Parathyroid adenoma (tissue), 2 donors: ENCODE data around the gene ADGRD2.

Experiments used
- H2AFZ ChIP-seq: fragments of 300-600 bp; sonication (generic); one replicate; pipeline ENCODE4 v1.7.0; 2017; ENCODE audit warnings: antibody characterized with exemption, mild to moderate bottlenecking
- H3K27ac ChIP-seq: fragments of 300-600 bp; sonication (generic); one replicate; pipeline ENCODE4 v1.7.0; 2017
- H3K27me3 ChIP-seq: fragments of 300-600 bp; sonication (generic); one replicate; pipeline ENCODE4 v1.7.0; 2017; ENCODE audit warnings: low read length; ENCODE audit not compliant: control insufficient read depth, insufficient read depth
- H3K36me3 ChIP-seq: fragments of 300-600 bp; sonication (generic); one replicate; pipeline ENCODE4 v1.7.0; 2017; ENCODE audit warnings: low read length; ENCODE audit not compliant: control insufficient read depth, insufficient read depth
- H3K4me1 ChIP-seq: fragments of 300-600 bp; sonication (generic); one replicate; pipeline ENCODE4 v1.7.0; 2017; ENCODE audit warnings: control low read depth
- H3K4me2 ChIP-seq: fragments of 300-600 bp; sonication (generic); one replicate; pipeline ENCODE4 v1.7.0; 2017; ENCODE audit warnings: low read length
- H3K4me3 ChIP-seq: fragments of 300-600 bp; sonication (generic); one replicate; pipeline ENCODE4 v1.7.0; 2017; ENCODE audit warnings: low read depth, low read length
- H3K79me2 ChIP-seq: fragments of 300-600 bp; sonication (generic); one replicate; pipeline ENCODE4 v1.7.0; 2017; ENCODE audit warnings: control low read depth
- H3K9ac ChIP-seq: fragments of 300-600 bp; sonication (generic); one replicate; pipeline ENCODE4 v1.7.0; 2017; ENCODE audit warnings: mild to moderate bottlenecking
- H3K9me3 ChIP-seq: fragments of 300-600 bp; sonication (generic); one replicate; pipeline ENCODE4 v1.7.0; 2017; ENCODE audit warnings: low read length; ENCODE audit not compliant: control insufficient read depth
- TF ChIP-seq, protein P1 (sequence below): fragments of 300-600 bp; sonication (generic); IDR thresholded peaks from one replicate; pipeline ENCODE4 v1.7.0; 2017; ENCODE audit warnings: antibody characterized with exemption, mild to moderate bottlenecking
- donor health status: primary hyperparathyroidism.

The ADGRD2 gene

DNA sequence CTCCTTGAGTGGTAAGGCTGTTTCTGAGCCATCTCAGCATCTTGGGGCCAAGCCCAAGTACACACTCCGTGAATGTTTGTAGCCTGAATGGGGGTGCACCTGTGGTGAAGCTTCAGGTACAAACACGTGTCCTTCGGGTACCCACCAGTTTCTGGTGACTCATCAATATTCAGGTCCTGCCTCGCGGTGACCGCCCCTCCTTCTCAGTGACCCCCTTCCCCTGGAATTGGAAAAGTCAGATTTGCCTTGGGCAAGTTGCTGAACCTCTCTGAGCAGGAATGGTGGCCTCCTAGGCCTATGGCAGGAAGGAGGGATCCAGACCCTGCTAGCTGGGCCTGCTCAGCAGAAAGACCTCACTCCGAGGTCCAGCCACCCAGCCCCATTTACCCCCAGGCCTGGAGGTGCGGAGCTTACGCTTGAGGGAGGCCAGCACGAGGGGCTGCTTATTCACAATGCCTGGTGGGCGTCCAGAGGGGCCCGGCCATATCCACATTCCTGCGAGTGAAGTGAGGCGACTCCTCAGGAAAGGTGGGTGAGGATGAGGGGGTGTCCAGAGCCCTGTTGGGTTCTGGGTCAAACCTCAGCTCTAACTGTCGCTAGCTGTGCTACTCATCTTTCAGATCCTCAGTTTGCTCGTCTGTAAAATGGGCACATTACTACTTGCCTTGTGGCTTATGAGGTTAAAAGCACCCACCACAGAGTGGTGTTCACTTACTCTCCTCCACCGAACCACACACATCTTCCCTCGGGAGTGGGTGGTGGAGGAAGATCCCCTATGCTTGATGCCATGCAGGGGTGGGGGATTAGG, 7.0 kb downstream of the ADGRD2 start:
- Histone ChIP-seq H3K9me3 (no peaks in the 10 kb centered on the region), H3K4me3 (no peak overlapping the region), H3K27ac (no peak overlapping the region), H2AFZ (no peak overlapping the region), H3K4me2 (no peak overlapping the region), H3K27me3 (no peaks in the 10 kb centered on the region), H3K36me3 (no peaks in the 10 kb centered on the region), H3K9ac (no peak overlapping the region), H3K4me1 (no peaks in the 10 kb centered on the region), H3K79me2 (no peaks in the 10 kb centered on the region)
- TF ChIP-seq, protein P1, sequence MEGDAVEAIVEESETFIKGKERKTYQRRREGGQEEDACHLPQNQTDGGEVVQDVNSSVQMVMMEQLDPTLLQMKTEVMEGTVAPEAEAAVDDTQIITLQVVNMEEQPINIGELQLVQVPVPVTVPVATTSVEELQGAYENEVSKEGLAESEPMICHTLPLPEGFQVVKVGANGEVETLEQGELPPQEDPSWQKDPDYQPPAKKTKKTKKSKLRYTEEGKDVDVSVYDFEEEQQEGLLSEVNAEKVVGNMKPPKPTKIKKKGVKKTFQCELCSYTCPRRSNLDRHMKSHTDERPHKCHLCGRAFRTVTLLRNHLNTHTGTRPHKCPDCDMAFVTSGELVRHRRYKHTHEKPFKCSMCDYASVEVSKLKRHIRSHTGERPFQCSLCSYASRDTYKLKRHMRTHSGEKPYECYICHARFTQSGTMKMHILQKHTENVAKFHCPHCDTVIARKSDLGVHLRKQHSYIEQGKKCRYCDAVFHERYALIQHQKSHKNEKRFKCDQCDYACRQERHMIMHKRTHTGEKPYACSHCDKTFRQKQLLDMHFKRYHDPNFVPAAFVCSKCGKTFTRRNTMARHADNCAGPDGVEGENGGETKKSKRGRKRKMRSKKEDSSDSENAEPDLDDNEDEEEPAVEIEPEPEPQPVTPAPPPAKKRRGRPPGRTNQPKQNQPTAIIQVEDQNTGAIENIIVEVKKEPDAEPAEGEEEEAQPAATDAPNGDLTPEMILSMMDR, result no peak

DNA sequence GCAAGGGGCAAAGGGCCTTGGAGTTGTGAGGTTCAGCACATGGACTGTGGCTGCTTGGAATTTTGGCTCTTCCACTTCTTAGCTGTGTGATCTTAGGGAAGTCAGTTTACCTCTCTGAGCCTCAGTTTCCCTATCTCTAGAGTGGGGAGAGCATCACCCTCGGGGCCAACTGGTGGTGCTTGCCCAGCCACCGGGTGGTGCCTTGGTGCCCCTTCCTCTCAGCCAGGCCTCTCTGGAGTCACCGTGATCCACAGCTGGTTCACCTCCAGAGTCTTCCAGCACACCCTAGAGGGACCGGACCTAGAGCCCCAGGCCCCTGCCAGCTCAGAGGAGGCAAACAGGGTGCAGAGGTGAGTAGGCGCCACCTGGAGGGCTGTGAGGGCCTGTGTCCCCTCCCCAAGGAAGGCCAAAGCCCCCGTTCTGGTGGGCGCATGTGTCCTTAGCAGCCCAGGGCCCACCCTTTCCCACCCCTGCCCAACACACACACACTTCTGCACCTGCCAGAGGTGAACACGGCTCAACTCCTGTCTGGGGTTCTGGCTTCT, 7.7 kb downstream of the ADGRD2 start:
- H3K79me2 ChIP-seq, result no peaks in the 10 kb centered on the region
- H3K27ac ChIP-seq, result no peak overlapping the region
- no peak overlapping the region for H3K4me2 ChIP-seq
- no peaks in the 10 kb centered on the region for H3K4me1 ChIP-seq
- no peak overlapping the region for H3K9ac ChIP-seq
- no peaks in the 10 kb centered on the region for H3K9me3 ChIP-seq
- H2AFZ ChIP-seq, result no peak overlapping the region
- H3K4me3 ChIP-seq, result no peak overlapping the region
- TF ChIP-seq, protein P1, result no peak
- H3K36me3 ChIP-seq, result no peaks in the 10 kb centered on the region
- no peaks in the 10 kb centered on the region for H3K27me3 ChIP-seq

DNA sequence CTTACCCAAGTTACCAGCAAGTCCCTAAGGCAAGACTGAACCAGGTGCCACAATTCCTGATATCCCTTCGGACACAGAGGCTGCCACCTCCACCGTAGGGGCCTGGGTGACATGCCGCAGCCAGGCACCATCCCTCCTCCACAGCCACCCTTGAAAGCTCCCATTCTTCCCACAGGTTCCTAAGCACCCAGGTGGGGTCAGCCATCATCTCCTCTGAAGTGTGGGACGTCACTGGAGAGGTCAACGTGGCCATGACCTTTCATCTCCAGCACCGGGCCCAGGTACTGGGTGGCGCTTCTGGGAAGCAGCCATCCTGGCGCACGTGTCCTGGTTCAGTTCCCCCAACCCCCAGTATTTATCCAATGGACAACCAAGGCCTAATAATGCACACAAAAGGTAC, 8.2 kb downstream of the ADGRD2 start:
- H3K4me1 ChIP-seq, result no peaks in the 10 kb centered on the region
- H3K9me3 ChIP-seq, result no peaks in the 10 kb centered on the region
- H3K79me2 ChIP-seq, result no peaks in the 10 kb centered on the region
- H3K4me3 ChIP-seq, result no peak overlapping the region
- no peak overlapping the region for H3K27ac ChIP-seq
- TF ChIP-seq, protein P1, result no peak
- H3K36me3 ChIP-seq, result no peaks in the 10 kb centered on the region
- no peak overlapping the region for H3K9ac ChIP-seq
- no peak overlapping the region for H2AFZ ChIP-seq
- H3K27me3 ChIP-seq, result no peaks in the 10 kb centered on the region
- H3K4me2 ChIP-seq, result no peak overlapping the region

DNA sequence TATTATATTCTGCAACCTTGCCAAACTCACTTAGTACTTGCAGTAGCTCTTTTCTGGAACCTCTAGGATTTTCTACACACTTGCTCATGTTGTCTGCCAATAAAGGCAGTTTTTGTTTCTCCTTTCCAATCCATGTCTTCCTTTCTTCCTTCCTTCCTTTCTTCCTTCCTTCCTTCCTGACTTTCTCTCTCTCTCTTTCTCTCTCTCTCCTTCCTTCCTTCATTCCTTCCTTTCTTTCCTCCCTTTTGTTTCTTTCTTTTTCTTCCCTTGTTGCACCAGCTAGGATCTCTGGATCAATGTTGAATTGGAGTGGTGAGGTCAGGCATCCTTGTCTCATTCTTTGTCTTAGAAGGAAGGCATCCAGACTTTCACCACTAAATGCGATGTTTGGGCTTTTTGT, 12.5 kb downstream of the ADGRD2 start:
- no peaks in the 10 kb centered on the region for H3K79me2 ChIP-seq
- H2AFZ ChIP-seq, result no peak overlapping the region
- no peaks in the 10 kb centered on the region for H3K36me3 ChIP-seq
- no peak overlapping the region for H3K27ac ChIP-seq
- no peaks in the 10 kb centered on the region for H3K9me3 ChIP-seq
- H3K27me3 ChIP-seq, result no peaks in the 10 kb centered on the region
- H3K9ac ChIP-seq, result no peak overlapping the region
- no peaks in the 10 kb centered on the region for H3K4me1 ChIP-seq
- TF ChIP-seq, protein P1, result no peak
- H3K4me3 ChIP-seq, result no peak overlapping the region
- no peak overlapping the region for H3K4me2 ChIP-seq

DNA sequence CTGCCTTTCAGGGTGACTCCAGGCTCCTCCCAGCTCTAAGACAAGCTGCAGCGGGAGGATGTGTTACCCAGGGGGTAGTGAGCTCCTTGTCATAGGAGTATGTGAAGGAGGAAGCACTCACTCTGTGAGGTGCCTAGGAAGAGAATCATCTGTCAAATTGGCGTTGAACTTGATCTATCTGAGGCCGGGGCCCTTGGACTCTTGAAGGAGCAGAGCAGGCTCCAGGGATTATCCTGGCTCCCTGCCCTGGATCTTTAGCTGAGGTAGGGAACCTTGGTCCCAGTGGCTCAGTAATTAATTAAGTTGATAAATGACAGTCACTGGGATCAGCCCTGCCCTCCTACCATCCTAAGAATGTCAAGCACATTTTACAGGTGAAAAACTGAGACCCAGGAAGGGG, 15.5 kb downstream of the ADGRD2 start:
- H3K79me2 ChIP-seq, result no peaks in the 10 kb centered on the region
- no peak overlapping the region for H3K9ac ChIP-seq
- H3K9me3 ChIP-seq, result no peaks in the 10 kb centered on the region
- H3K36me3 ChIP-seq, result no peaks in the 10 kb centered on the region
- no peak overlapping the region for H3K4me3 ChIP-seq
- H3K27me3 ChIP-seq, result no peaks in the 10 kb centered on the region
- H3K4me1 ChIP-seq, result peaks cover 7% of the 10 kb centered on the region
- no peak overlapping the region for H3K27ac ChIP-seq
- H2AFZ ChIP-seq, result no peak overlapping the region
- no peak overlapping the region for H3K4me2 ChIP-seq
- TF ChIP-seq, protein P1, result no peak
